HG03097 (cell line): Measurements from ENCODE around the gene GCAT.

ENCODE experiments used
- ATAC-seq: cut with Tn5 transposase; IDR thresholded peaks from one replicate; pipeline ENCODE4 v1.9.1; 2021; ENCODE audit not compliant: unreplicated experiment, low FRiP score

The GCAT gene

DNA sequence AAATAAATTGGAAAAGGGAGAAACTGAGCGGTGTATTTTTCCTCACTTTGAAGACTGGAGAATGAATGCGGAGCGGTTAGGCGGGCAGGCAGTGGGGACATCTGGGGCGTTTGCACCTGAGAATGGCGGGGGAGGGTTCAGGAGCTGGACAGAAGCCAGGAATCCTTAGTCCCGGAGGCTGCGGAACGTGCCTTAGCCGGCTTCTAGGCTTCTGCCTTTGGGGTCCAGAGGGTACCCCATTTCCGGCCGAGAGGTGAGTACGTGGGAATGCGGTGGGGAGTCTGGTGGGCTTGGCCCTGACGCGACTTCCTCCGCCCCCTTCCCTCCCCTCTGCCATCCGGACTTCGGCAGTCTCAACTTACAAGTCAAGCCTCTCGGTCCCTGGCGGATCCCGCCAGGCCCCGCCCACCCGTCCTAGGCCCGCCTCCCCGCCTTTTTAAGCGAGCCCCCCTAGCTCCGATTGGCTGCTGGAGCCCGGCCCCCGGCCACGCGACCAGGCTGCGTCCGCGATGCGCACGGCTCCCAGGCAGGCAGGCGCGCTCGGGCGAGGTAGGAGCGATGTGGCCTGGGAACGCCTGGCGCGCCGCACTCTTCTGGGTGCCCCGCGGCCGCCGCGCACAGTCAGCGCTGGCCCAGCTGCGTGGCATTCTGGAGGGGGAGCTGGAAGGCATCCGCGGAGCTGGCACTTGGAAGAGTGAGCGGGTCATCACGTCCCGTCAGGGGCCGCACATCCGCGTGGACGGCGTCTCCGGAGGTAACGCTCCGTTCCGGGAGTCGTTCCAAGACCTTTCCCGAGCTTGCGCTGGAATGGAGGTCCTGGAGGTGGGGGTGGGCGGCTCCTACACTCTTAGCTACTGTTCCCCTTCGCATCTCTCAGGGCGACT is at the start of gene GCAT:
Gene GCAT (plus strand): TSS at position 525 of the 884 bp plus-strand sequence. CDS start 34 bp downstream, at position 559.
- peak; percentile 71 for ATAC-seq

DNA sequence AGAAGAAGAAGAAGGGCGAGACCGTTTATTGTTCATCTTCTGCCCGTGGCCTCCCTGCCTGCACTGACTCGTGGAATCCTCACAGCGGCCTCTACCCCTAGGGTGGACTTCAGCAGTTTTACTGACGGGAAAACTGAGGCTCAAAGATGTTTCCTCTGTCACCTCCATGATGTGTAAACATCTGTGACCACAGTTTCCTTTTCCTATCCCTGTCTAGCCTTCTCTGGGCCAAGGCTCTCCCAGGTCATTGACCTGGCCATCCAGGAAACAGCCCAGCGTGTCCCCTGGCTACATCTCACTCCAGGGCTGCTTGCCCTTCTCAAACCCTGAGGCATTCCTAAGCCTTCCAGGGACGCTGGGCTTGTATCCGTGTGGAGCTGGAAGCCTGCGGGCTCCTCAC is 49.0 kb upstream of the GCAT start:
- no peak for ATAC-seq

GRCh38 chr22:37759281-37759680 is 48.5 kb upstream of the GCAT start:
- ATAC-seq: no peak

DNA sequence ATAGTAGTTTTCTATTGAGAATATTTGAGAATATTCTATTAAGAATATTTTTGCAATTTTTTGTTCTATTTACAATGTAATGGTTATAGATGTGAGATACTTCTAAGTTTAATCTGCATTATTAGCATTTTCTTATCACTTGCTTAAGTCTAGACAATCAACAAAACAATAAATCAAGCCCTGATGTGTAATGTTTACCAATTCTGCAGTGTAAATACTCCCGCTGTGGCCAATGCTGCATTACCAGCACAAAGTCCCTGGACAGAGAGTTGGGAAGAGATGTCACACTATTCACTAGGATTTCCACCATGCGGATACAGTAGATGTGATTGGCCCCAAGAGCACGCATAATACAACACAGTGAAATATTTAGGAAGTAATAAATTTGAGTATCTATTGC is 47.6 kb upstream of the GCAT start:
- no peak for ATAC-seq

- no peak for ATAC-seq
These were observed 45.3 kb upstream of the GCAT start for GRCh38 chr22:37762389-37762836.

GRCh38 chr22:37763012-37763411 is 44.7 kb upstream of the GCAT start:
- no peak for ATAC-seq

GRCh38 chr22:37763652-37764051 is 44.1 kb upstream of the GCAT start:
- ATAC-seq: no peak

GRCh38 chr22:37764622-37765021 is 43.1 kb upstream of the GCAT start:
- ATAC-seq: no peak

GRCh38 chr22:37765498-37765897 is 42.2 kb upstream of the GCAT start:
- no peak for ATAC-seq

GRCh38 chr22:37765953-37766576 is 41.7 kb upstream of the GCAT start:
- ATAC-seq: no peak

- no peak for ATAC-seq
These were observed 39.5 kb upstream of the GCAT start for GRCh38 chr22:37768273-37768672.

- ATAC-seq: no peak
These were observed 38.7 kb upstream of the GCAT start for GRCh38 chr22:37769056-37769455.

DNA sequence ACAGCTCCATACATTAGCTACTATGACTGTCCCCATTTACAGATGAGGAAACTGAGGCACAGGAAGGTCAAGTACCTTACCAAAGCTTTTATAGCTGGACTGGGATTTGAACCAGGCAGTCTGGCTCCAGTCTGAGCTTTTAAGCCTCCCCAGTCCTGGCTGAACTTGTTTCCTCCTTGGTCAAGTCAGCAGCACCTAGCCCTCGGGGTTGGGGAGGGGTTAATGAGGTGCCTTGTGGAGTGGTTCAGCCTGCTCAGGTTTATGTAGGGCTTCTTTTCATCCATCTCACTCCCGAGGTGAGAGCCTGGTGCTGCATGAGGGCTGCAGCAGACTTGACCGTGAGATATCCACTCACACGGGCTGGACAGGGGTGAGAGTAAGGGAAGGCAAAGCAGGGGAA is 36.7 kb upstream of the GCAT start:
- no peak for ATAC-seq

- no peak for ATAC-seq
These were observed 35.9 kb upstream of the GCAT start for GRCh38 chr22:37771702-37772427.

GRCh38 chr22:37774728-37775127 is 33.0 kb upstream of the GCAT start:
- ATAC-seq: no peak

DNA sequence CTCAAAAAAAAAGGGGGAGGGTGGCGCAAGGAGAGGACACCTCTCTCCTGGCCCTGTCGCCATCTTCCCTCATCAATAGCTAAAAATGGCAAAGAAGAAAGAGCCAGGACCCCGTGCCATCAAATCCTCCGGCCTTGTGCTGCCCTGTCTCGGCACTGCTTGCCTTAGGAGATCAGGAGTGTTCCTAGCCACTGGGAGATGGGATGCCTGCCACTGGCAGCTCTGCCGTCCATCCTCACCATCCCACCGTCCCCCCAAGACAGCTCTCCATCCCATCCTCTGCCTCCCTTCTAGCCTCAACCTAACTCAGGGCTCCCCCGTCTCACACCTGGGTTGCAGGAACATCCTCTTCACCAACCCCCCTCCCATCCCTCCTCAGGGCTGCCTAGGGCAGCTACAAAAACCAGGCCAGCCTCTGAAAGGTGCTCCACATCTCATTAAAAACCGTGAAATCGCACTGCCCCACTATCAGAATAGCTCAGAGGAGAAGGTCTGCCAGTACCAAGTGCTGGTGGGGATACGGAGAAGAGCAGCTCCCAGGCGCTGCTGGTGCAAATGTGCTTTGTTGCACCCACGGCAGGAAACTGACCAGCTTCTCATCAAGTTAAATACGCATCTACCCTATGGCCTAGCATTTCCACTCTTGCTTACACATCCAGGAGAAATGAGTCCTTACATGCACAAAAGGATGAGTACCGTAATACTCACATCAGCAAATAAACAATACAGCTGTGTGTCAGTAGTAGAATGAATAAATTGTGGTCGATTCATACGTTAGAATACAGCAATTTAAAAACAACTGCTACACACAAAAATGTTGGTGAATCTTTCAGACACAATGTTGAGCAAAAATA is 31.7 kb upstream of the GCAT start:
- no peak for ATAC-seq

DNA sequence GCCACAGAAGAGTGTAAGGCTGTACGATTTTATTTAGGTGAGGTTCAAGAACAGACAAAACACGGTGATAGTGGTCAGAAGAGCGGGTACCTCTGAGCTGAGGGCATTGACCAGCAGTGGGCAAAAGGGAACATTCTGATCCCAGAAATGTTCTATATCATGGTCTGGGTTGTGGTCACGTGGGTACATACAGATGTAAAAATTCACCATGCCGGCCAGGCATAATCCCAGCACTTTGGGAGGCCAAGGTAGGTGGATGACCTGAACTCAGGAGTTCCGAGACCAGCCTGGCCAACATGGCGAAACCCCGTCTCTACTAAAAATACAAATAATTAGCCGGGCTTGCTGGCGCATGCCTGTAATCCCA is 31.1 kb upstream of the GCAT start:
- ATAC-seq: no peak

DNA sequence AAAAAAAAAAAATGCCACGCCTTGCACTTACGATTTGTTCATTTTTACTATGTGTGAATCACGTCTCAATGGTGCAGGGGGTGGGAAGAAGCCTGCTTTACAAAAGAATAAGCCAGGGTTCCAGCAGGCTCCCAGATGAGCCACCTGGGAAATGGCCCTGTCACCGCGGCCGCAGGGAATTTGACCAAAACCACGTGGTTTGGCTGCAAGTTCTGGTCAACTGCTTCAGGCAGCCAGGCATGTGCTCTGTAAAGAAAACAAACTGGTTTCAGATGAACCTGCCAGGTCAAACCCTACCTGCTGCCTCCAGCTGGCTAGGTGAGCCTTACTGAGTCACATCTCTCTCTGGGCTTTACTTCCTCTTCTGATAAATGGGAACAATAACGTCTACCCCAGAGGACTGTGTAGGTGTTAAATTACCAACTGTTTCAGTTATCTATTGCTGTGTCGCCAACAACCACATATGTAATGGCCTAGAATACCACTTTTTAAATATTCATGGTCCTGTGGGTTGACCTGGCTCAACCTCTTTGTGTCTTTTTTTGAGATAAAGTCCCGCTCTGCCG is 30.5 kb upstream of the GCAT start:
- no peak for ATAC-seq

GRCh38 chr22:37778370-37779009 is 29.2 kb upstream of the GCAT start:
- ATAC-seq: no peak
